ENCODE results near the gene B4GALT2.
A peak's percentile ranks its signal among the peaks of the same experiment; 100 is the strongest.

Gene B4GALT2

DNA sequence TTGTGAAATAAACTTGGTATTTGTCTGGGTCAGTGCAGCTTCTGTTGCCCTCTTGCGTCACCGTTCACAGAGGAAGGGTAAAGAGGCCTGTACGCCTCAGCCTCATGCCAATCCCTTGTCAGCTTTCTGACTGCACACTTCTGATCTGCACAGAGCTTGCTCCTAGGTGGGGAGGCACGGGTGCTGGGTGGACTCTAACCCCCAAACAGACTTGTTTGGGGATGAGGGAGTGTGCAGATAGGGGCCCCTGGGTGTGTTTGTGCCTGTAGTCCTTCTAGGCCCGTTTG, 803 bp upstream of the B4GALT2 start:
- TF ChIP-seq SUZ12 (IDR thresholded peaks at IDR 0.05; ENCODE audit: extremely low read depth, insufficient read depth, insufficient read length) (no peak), ZNF274 (IDR thresholded peaks at IDR 0.05; ENCODE audit: low read depth, low read length) (no peak), YY1 (IDR thresholded peaks at IDR 0.05; ENCODE audit: insufficient read depth, insufficient read length) (no peak)
- H3K4me1 ChIP-seq (ENCODE audit: insufficient read depth, insufficient read length), result peaks cover 26% of the 10 kb centered on the region
- H3K27me3 ChIP-seq (ENCODE audit: insufficient read depth, insufficient read length), result no peaks in the 10 kb centered on the region
- H3K9me3 ChIP-seq (ENCODE audit: insufficient read depth, low read length), result no peaks in the 10 kb centered on the region
- DNase-seq (ENCODE audit: low read depth, low spot score), result no peak
- H3K9ac ChIP-seq (ENCODE audit: insufficient read length, low read depth), result peak overlapping the region; percentile 86
- H3K4me3 ChIP-seq (ENCODE audit: insufficient read length, low read depth), result peak overlapping the region; percentile 64
- H3K36me3 ChIP-seq (ENCODE audit: insufficient read depth, insufficient read length, low read length), result peaks cover 62% of the 10 kb centered on the region

DNA sequence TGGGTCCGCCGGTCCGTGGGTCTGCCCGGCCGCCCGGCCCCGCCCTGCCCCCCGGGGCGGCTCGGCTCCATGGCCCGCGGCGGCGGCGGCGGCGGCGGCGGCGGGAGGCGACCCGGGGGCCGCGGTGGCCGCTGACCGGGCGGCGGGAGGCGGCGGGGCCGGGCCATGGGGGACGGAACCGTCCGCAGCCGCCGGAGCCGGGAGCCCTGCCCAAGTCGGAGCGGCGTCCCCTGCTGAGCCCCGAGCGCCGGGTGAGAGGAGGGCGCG, 184 bp downstream of the B4GALT2 start:
- Histone ChIP-seq H3K27me3 (ENCODE audit: insufficient read depth, insufficient read length) (no peaks in the 10 kb centered on the region), H3K4me3 (ENCODE audit: insufficient read length, low read depth) (peak overlapping the region; percentile 64), H3K36me3 (ENCODE audit: insufficient read depth, insufficient read length, low read length) (peaks cover 66% of the 10 kb centered on the region), H3K4me1 (ENCODE audit: insufficient read depth, insufficient read length) (peaks cover 30% of the 10 kb centered on the region), H3K9ac (ENCODE audit: insufficient read length, low read depth) (peak overlapping the region; percentile 81), H3K9me3 (ENCODE audit: insufficient read depth, low read length) (no peaks in the 10 kb centered on the region)
- DNase-seq (ENCODE audit: low read depth, low spot score), result no peak
- TF ChIP-seq SUZ12 (IDR thresholded peaks at IDR 0.05; ENCODE audit: extremely low read depth, insufficient read depth, insufficient read length), result no peak
- no peak for TF ChIP-seq YY1 (IDR thresholded peaks at IDR 0.05; ENCODE audit: insufficient read depth, insufficient read length)
- no peak for TF ChIP-seq ZNF274 (IDR thresholded peaks at IDR 0.05; ENCODE audit: low read depth, low read length)

DNA sequence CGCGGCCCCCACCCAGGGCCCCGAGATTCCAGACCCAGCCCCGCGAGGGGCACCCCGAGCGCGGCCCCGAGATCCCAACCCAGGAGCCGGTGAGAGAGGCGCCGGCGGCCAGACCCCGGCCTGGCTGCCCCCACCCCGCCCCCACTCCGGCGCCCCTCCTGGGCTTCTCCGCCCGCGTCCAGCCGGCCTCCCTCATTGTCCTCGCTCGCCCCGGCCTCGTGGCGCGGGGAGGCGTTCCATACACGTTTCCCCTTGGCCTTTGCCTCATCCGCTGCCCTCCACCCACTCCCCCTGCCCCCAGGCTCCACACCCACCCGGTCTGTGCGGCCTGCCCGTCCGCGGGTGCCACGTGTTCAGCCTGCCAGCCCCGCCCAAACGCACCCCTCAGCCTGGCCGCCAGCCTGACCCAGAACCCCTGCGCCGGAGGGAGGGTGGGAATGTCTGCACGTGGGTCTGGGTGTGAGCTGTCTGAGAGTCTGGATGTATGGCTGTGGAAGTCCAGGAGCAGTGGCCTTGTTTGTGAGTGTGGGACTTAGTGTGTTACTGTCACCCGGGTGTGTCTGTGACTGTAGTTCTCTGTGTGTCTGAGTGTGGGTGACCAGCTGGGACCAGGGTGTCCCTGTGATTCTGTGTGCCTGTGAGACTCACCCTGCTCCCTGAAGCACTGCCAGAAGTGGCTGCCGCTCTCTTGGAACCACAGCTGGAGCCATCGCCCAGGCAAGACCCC, 681 bp downstream of the B4GALT2 start:
- Histone ChIP-seq H3K4me3 (ENCODE audit: insufficient read length, low read depth) (peak overlapping the region; percentile 53), H3K4me1 (ENCODE audit: insufficient read depth, insufficient read length) (peaks cover 30% of the 10 kb centered on the region), H3K36me3 (ENCODE audit: insufficient read depth, insufficient read length, low read length) (peaks cover 70% of the 10 kb centered on the region), H3K9me3 (ENCODE audit: insufficient read depth, low read length) (no peaks in the 10 kb centered on the region), H3K27me3 (ENCODE audit: insufficient read depth, insufficient read length) (no peaks in the 10 kb centered on the region), H3K9ac (ENCODE audit: insufficient read length, low read depth) (peak overlapping the region; percentile 81)
- TF ChIP-seq YY1 (IDR thresholded peaks at IDR 0.05; ENCODE audit: insufficient read depth, insufficient read length) (no peak), SUZ12 (IDR thresholded peaks at IDR 0.05; ENCODE audit: extremely low read depth, insufficient read depth, insufficient read length) (no peak), ZNF274 (IDR thresholded peaks at IDR 0.05; ENCODE audit: low read depth, low read length) (no peak)
- DNase-seq (ENCODE audit: low read depth, low spot score), result no peak

- peak overlapping the region; percentile 53 for H3K4me3 ChIP-seq (ENCODE audit: insufficient read length, low read depth)
- DNase-seq (ENCODE audit: low read depth, low spot score), result no peak
- no peaks in the 10 kb centered on the region for H3K27me3 ChIP-seq (ENCODE audit: insufficient read depth, insufficient read length)
- no peak for TF ChIP-seq ZNF274 (IDR thresholded peaks at IDR 0.05; ENCODE audit: low read depth, low read length)
- TF ChIP-seq YY1 (IDR thresholded peaks at IDR 0.05; ENCODE audit: insufficient read depth, insufficient read length), result no peak
- no peak for TF ChIP-seq SUZ12 (IDR thresholded peaks at IDR 0.05; ENCODE audit: extremely low read depth, insufficient read depth, insufficient read length)
- peaks cover 30% of the 10 kb centered on the region for H3K4me1 ChIP-seq (ENCODE audit: insufficient read depth, insufficient read length)
- peaks cover 78% of the 10 kb centered on the region for H3K36me3 ChIP-seq (ENCODE audit: insufficient read depth, insufficient read length, low read length)
- H3K9me3 ChIP-seq (ENCODE audit: insufficient read depth, low read length), result no peaks in the 10 kb centered on the region
- H3K9ac ChIP-seq (ENCODE audit: insufficient read length, low read depth), result peak overlapping the region; percentile 81
Measured at GRCh38 chr1:43980255-43981134, 1.5 kb downstream of the B4GALT2 start.

DNA sequence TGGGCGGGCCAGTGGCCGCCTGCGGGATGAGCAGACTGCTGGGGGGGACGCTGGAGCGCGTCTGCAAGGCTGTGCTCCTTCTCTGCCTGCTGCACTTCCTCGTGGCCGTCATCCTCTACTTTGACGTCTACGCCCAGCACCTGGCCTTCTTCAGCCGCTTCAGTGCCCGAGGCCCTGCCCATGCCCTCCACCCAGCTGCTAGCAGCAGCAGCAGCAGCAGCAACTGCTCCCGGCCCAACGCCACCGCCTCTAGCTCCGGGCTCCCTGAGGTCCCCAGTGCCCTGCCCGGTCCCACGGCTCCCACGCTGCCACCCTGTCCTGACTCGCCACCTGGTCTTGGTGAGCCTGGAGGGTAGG, 2.1 kb downstream of the B4GALT2 start:
- no peak for TF ChIP-seq ZNF274 (IDR thresholded peaks at IDR 0.05; ENCODE audit: low read depth, low read length)
- no peak for TF ChIP-seq SUZ12 (IDR thresholded peaks at IDR 0.05; ENCODE audit: extremely low read depth, insufficient read depth, insufficient read length)
- no peak for TF ChIP-seq YY1 (IDR thresholded peaks at IDR 0.05; ENCODE audit: insufficient read depth, insufficient read length)
- no peak for DNase-seq (ENCODE audit: low read depth, low spot score)
- Histone ChIP-seq H3K4me3 (ENCODE audit: insufficient read length, low read depth) (no peak overlapping the region), H3K9ac (ENCODE audit: insufficient read length, low read depth) (peak overlapping the region; percentile 12), H3K4me1 (ENCODE audit: insufficient read depth, insufficient read length) (peaks cover 27% of the 10 kb centered on the region), H3K27me3 (ENCODE audit: insufficient read depth, insufficient read length) (no peaks in the 10 kb centered on the region), H3K36me3 (ENCODE audit: insufficient read depth, insufficient read length, low read length) (peaks cover 80% of the 10 kb centered on the region), H3K9me3 (ENCODE audit: insufficient read depth, low read length) (no peaks in the 10 kb centered on the region)

DNA sequence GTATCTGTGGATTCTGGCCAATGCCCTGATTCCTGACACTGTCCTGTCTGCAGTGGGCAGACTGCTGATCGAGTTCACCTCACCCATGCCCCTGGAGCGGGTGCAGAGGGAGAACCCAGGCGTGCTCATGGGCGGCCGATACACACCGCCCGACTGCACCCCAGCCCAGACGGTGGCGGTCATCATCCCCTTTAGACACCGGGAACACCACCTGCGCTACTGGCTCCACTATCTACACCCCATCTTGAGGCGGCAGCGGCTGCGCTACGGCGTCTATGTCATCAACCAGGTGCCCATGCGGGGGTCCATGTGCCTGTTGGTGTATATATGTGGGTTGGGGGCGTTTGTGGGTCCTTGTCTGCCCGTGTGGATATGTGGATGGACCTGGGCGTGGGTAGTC, 2.6 kb downstream of the B4GALT2 start:
- no peak overlapping the region for H3K4me3 ChIP-seq (ENCODE audit: insufficient read length, low read depth)
- H3K27me3 ChIP-seq (ENCODE audit: insufficient read depth, insufficient read length), result no peaks in the 10 kb centered on the region
- TF ChIP-seq ZNF274 (IDR thresholded peaks at IDR 0.05; ENCODE audit: low read depth, low read length) (no peak), SUZ12 (IDR thresholded peaks at IDR 0.05; ENCODE audit: extremely low read depth, insufficient read depth, insufficient read length) (no peak), YY1 (IDR thresholded peaks at IDR 0.05; ENCODE audit: insufficient read depth, insufficient read length) (no peak)
- H3K4me1 ChIP-seq (ENCODE audit: insufficient read depth, insufficient read length), result peaks cover 27% of the 10 kb centered on the region
- H3K9me3 ChIP-seq (ENCODE audit: insufficient read depth, low read length), result no peaks in the 10 kb centered on the region
- no peak overlapping the region for H3K9ac ChIP-seq (ENCODE audit: insufficient read length, low read depth)
- peaks cover 80% of the 10 kb centered on the region for H3K36me3 ChIP-seq (ENCODE audit: insufficient read depth, insufficient read length, low read length)
- no peak for DNase-seq (ENCODE audit: low read depth, low spot score)

GRCh38 chr1:43982241-43982640, 3.2 kb downstream of the B4GALT2 start:
- Histone ChIP-seq H3K9ac (ENCODE audit: insufficient read length, low read depth) (no peak overlapping the region), H3K36me3 (ENCODE audit: insufficient read depth, insufficient read length, low read length) (peaks cover 80% of the 10 kb centered on the region), H3K4me3 (ENCODE audit: insufficient read length, low read depth) (no peak overlapping the region), H3K4me1 (ENCODE audit: insufficient read depth, insufficient read length) (peaks cover 23% of the 10 kb centered on the region), H3K27me3 (ENCODE audit: insufficient read depth, insufficient read length) (no peaks in the 10 kb centered on the region), H3K9me3 (ENCODE audit: insufficient read depth, low read length) (no peaks in the 10 kb centered on the region)
- DNase-seq (ENCODE audit: low read depth, low spot score), result no peak
- TF ChIP-seq ZNF274 (IDR thresholded peaks at IDR 0.05; ENCODE audit: low read depth, low read length) (no peak), SUZ12 (IDR thresholded peaks at IDR 0.05; ENCODE audit: extremely low read depth, insufficient read depth, insufficient read length) (no peak), YY1 (IDR thresholded peaks at IDR 0.05; ENCODE audit: insufficient read depth, insufficient read length) (no peak)

Measured in NT2/D1 (cell line).